ENCODE measurements around the gene ADCYAP1R1. TPM values are rescaled to one million over a fixed set of nuclear protein-coding genes. Genes with fewer than 3 reads are reported as not detected.

Gene ADCYAP1R1
- total RNA-seq, 1 experiment from 2014 or later, result not detected

Other genes with a start within 250 kb of the ADCYAP1R1 start
- gene AQP1, start 140.5 kb upstream of the ADCYAP1R1 start, total RNA-seq (2014; rRNA removed; shearing (Covaris generic)), result not detected in 2 replicates
- not detected in 2 replicates for gene GHRHR, start 88.4 kb upstream of the ADCYAP1R1 start, total RNA-seq (2014; rRNA removed; shearing (Covaris generic))